Measurements from ENCODE around the gene LRRFIP1.
"Not testable (repeated sequence)": the region's sequence is repeated elsewhere in the genome, so short reads cannot be mapped to it uniquely, and the experiment has no call there.

The LRRFIP1 gene

DNA sequence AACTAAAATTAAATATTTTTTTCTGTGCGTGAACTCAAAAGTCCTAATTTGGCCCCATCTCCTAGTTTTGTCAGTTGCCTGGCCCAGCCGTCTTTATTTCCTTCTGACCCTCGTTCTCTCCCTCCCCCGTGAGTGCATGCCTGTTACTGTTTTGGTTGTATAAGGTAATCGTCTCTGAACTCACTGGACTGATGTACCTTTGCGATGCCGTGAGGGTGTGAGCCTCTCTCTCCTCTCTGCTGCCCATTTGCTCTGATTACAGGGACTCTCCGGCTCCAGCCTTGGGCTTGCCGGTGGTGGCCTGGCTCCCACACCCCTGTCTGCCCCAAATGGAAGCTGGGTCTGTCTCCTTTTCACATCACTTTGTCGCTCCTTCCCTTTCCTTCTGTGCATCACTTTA is 104.7 kb downstream of the LRRFIP1 start:
- DNase-seq, result no peak

DNA sequence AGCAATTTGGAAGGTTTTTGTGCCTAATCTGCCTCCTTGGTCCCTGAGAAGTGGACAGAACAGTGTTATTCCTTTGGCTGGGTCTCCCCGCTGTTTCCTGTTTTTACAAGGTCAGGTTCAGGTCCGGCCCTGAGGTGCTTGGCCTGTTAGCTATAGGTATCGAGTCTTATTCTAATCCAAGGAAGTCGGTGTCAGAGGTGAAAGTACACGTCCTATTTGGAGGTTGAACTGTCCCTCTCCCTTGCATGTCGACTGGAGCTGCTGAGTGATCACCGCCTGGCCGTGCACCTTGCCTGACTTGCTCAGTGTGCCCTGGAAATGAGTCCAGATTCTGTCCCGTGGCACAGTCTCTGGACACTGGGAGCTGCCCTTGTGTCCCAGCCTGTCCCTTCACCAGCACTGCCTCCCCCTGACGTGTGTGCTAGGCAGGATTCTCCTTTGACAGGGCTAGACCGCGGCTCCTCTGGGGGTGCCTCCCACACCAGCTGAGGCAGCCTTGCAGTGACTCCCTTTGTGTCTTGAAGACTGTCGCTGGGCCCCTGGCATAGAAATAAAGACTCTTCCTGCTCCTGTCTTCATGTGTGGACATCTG is 105.5 kb downstream of the LRRFIP1 start:
- no peak for DNase-seq

DNA sequence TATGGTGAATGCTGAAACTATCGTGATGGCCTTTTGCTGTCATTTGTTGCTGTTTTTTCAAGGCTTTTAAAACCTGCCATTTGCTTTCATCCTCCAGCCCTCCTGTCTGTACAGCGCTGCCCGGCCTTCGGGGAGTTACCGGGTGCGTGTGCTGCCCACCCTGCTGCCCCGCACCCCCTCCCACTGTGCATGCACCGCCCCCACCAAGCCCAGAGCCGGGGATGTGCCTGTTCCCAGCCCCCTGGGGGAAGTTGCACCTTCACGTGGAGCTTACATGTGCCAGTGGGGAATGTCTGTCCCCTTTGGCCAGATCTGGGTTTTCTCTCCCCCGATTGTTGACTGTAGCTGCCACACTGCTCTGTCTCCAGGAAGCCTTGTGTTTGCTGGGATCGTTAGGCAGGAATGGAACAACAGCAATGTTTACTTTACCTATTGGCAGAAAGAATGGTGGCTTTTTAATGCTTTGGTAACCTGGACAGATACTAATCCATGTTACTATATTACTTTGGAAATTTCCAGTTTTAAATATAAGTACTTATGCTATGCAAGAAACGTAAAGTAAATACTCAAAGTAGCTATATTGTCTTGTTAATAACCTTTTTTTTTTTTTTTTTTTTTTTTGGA is 106.4 kb downstream of the LRRFIP1 start:
- DNase-seq, result no peak

DNA sequence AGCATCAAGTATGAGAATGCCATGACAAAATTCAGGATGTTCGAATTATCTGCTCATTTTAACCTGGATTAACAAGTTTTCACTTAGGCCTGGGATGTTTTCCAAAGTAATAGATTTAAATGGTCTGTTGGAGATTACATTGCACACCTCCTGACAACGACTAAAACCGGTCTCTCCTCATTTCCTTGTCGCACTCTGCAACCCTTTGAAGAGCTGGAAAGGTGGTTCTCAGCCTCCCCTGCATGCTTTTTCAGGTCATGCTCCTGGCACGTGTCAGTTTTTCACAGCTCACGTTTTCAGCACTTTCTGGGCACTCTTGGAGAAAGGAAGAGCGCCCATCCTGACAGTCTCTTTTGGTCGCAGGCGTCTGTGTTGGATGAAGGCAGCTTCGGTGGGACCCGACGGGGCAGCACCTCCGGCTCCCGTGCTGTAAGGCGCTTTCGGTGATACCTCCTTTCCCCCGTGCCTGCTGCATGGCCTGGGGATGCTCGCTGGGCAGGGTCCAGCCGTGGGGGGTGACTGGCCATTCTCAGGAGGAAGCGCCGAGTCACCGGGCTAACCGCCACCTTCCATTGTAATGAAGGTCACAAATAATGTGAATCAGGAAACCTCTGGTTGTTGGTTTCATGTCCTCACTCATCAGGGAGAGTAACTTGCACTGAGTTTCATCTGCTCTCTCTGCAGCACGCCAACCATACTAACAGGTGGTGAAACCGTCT is 107.7 kb downstream of the LRRFIP1 start:
- DNase-seq, result no peak

DNA sequence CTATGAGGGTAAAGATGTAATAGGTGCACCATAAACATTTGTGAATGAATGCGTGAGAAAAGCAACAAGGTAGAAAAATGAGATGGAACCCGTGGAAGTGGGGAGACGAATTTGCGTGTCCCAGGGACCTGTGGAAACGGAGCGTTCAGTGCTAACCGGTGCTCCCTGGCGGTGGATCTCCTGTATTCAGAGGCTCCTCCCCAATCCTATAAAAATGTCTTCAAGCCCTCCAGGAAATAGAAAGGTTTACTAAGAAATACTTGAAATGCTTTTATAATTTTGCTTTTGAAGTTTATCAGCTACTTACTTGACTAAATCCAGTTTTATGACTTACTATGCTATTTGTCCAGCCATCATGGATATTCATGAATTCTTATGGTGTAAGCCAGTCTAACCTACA is 108.4 kb downstream of the LRRFIP1 start:
- DNase-seq, result no peak

DNA sequence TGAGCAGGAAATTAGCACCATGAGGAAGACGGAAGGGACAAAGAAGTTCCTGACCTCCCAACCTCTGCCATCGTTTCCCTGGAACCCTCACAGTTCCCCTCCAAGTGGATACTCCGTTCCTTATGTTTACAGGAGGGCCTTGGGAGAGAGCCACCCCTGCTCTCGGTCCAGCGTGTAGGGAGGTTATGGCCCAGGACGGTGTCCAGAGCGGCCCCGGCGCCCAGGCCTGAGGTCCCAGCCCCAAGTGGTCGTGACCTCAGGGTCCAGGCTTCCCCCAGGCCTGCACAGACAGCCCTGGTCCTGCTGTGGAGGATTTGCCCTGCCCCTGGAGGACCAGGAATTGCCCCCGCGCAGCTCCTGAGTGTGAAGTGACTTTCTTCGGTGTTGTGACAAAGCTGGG is 109.4 kb downstream of the LRRFIP1 start:
- DNase-seq, result no peak

DNA sequence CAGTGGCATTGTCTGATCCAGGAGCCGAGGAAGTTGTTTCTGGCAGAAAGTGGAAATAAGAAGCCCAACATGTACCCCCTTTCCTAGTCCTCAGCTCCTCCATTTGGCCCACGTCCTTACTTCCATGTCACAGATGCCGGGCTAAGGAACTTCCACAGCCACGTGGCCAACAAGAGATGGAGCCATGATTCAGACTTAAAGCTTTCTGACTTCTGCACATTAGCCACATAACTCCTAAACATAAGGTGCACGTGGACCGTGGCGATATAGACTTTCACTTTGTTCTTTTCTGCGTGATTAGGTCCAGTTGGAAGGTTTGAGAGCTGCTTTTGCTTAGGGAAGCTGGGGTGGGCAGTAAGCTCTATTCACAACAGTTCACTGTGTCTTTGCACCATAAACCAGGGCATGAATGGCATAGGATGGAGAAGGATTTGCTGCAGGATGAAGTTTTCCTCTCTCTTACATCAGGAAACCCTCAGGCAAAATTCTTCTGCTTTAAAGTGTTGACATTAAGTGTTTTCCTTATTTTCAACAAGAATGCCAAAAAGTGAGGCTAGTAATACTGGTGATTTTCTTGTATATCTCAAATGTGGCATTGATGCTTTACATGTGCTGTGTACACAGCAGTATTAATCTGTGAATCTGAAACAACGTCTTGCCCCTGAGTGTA is 109.9 kb downstream of the LRRFIP1 start:
- DNase-seq, result no peak

DNA sequence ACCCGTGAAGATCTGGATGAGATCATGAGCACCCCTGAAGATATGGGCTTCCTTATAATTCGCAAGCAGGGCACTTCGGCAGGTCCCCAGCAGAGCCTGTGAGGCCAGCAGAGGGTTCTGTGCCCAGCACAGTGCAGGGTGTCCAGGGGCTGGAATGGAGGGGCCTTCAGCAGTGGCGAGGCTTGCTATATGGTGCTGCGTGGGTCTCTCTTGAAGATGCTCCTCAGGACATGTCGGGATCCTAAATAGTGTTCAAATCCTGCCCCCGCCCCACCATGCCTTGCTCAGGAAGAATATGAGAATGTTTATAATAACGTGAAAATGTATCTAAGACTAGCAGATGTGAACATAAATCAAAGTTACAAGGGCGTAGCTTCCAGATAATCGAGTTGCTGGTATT is 110.9 kb downstream of the LRRFIP1 start:
- no peak for DNase-seq

DNA sequence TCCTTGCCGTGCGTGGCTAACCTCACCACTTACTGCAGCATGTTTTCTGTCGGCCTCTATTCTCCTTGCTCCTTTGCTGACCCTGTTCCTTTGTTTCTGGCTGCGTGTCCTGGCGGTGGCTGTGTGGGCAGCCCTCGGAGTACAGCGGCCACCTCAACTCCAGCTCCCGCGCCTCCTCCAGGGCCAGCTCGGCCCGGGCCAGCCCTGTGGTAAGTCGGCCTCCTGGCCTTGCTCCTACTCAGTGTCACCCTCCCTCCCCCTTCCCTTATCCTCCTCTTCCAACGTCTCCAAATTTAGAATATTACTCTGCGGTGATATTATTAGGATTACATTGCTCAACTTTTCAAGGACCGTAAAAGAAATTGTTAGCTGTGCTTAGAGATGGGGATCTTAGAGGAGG is 111.7 kb downstream of the LRRFIP1 start:
- DNase-seq, result no peak

DNA sequence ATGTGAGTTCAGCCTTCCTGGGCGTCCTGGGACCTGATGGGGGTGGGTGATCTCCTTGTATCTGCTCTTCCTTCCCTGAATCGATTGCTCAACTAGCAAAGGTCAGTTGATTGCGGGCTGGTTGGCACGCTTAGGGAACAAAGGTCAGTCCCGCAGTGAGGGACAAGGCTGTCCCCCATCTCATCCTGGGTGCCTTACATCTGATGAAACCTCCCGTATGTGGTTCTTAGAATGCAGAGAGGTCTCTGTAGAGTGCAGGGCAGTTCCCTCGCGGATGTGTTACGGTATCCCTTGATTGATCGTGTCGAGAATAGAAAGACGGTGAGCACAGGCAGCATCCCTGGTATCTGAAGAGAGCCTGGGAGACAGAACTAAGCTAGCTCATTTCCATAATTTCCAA is 114.8 kb downstream of the LRRFIP1 start:
- no peak for DNase-seq

DNA sequence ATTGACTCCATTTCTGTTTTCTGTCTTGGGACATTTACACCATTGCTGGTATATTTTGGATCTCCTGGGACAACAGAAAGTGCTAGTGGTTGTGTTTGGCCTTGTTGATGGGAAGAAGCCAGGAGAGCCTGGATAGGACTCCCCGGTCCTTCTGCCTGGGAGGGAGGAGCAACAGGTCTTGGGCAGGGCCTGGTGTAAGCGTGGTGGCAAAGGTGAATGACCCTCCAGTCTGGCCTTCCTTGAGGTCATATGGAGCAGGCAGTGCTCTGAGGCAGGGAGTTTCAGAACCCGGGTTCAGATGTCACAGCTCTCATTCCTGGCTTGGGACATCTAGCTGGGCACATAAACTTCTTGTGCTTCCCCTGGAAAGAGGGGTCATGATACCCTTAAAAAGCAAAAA is 115.2 kb downstream of the LRRFIP1 start:
- no peak for DNase-seq

DNA sequence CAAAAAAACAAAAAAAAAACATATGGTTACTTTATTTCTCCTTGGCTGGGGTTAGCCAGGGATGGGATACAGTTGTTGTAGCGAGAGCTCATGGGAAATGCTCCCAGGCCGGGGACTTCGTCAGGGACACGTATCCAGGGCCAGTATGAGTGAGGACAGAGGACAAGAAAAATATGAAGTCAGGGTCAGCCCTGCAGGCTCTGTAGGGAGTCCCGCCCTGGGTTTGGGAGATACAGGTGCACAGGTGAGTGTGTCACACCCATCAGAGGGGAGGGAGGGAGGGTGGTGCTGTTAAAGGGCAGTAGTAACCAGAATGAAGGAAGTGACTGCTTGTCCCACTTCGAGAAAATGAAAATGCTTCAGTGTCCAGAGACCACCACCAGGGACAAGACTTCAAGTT is 115.6 kb downstream of the LRRFIP1 start:
- DNase-seq, result no peak

DNA sequence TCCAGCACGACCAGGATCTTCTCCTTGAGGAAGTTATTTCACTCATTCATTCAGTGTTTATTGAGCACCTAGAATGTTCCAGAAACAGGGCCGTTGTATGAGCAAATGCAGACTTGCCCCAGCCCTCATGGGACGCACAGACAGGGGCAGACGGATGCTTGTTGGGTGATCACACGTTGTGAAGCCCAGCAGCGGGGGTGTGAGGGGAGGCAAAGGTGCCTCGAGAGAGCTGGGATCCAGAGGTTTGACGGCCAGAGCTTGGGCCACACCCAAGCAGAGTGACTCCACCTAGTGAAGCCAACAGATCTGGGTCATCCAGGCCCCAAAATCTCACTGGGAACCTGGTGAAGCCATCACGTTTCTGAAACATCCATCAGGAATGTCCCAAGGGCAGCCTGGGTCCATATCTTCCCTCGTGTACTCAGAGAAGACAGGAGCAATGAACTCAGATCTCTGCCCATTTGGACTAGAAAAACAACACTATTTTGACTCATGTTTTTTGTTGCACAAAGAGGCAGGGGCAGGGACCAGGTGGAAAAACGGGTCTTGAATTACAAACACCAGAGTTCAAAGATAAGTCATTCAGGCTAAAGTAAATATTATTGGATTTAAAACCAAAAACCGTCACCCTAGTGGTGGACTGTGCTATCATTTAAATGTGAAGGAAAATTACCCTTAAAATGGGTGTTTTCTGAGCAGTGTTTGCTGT is 116.3 kb downstream of the LRRFIP1 start:
- DNase-seq, result no peak

DNA sequence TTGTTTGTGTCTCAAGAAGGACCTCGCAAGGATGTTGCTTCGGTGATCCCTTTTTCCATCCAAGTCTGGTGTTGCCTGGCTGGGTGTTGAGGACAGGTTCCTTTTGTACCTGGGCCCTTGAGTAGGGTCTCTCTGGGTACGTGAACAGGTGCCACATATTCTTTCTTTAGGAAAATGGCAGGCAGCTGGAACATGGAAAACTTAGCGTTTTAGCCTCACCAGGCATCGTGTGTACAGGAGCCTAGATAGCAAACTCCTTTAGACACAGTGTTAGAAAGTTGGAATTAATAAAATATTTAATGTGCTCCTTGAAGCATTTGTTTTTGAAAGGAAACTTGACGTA is 116.9 kb downstream of the LRRFIP1 start:
- DNase-seq, result no peak

DNA sequence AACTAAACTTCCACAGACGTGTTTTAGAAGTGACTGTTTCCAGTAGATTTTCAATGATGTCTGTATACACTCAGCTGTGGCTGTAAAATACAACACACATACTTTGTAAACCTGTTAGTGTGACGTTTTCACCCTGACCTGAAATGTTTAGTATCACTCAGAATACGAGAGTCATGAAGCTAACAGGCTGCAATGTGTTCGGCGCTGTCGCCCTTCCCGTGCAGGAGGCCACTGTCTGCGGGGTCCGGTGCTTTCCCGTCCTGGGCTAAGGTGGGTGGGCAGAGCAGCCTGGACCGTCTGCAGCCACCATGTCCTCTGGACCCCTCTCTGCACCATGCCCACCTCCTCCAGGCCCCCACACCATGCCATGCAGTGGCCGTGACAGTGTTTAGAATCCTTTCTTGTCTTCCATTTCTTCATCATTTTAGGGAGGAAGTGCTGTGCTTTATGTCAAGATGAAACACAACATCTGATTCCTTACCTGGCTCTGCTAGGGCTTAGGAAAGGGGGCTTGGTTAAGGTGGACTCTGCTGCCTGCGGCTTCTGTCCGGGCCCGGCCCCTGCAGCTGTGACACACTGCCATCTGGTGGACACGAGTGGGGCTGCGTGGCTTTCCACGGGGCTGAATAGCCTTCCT is 117.3 kb downstream of the LRRFIP1 start:
- peak; percentile 30 for DNase-seq

DNA sequence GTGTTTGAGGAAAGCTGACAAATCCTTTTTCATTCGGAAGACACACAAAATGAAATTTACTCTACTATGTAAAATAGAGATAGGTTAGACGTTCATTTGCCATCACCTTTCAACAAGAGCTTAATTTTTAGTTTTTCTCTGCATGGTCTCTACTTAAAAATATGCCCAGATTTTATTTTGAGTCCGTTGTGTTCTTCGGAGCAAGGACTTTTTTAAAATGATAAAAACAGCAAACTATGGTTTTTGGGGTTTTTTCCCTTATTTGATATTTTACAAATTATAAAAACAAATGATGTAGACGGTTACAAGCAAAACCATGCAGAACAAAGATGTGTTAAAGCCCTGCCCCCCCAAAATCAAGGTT is 117.8 kb downstream of the LRRFIP1 start:
- DNase-seq, result no peak

DNA sequence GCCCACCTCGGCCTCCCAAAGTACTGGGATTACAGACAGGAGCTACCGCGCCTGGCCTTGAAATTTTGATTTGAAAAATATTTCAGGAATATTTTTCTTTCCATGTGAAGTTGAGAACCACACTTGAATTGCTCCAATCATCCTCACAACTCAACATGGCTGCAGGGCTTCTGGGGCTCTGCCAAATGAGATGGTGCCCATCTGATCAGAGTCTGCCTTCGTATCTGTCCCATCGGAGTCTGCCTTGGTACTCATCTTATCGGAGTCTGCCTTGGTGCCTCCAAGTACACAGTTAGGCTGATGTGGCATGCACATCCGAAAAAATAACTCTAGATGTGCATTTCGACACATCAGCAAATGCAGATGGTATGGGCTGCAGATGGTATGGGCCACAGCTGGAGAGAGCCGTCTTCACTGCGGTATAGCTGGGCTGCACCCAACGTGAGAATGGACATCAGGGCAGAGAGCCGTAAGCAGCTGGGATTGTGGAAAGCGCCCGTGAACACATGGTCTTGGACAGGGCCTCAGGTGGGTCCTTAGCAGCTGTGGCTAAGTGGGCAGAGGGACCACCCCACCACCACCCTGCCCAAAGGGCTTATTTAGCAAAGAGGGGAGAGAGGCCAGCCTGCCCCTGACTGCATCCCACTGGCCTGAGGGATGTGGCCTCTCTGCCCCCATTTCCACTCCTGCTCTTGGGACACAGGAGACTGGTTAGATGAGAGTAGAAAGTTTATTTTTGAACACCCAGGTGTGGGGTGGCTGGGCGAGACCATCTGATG is 119.1 kb downstream of the LRRFIP1 start:
- DNase-seq, result no peak

DNA sequence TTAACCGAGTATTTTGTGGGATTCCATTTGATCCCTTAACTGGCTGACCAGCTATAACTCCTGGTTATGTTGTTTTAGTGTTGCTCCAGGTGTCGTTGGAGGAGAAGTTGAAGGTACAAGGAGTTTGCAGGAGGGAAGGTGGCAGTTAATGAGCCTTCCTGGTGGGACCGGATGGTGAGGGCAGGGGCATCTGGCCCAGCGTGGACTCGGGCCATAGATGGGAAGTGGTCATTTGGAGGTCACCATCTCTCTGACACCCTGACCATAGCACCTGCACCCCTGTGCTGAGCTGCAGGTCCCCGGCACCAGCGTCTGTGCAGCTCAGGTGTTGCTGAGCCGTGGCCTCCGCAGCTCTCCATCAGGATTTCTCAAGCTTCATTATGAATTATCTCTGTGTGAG is 119.8 kb downstream of the LRRFIP1 start:
- no peak for DNase-seq

DNA sequence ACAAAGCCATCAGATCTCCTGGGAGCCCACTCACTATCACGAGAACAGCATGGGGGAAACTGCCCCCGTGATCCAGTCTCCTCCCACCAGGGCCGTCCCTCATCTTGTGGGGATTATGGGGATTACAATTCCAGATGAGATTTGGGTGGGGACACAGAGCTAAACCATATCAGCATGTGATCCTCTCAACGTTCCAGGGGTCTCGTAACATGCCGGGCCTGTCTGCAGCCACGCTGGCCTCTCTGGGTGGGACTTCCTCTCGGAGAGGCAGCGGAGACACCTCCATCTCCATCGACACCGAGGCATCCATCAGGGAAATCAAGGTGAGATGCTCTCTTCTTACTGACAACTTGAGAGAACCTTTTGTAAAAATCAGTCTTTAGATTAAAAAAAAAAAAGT is 121.6 kb downstream of the LRRFIP1 start:
- DNase-seq, result no peak

DNA sequence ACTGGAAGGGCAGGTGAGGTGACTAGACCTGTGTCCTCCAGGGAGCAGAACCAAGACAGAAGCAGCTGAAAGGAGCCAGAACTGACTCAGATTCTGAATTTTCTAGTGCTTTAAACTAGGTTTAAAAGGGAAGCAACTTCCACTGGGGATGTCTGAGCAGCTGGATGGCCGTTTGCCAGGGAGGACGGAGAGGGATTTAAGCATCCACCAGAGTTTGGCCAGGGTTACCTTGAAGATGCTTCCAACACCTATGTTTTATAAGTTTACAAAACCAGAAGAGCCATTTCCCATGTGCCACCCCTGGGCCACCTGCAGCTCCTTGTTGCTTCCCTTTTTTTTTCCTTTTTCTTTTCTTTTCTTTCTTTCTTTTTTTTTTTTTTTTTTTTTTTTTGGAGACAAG is 122.6 kb downstream of the LRRFIP1 start:
- DNase-seq, result no peak

DNA sequence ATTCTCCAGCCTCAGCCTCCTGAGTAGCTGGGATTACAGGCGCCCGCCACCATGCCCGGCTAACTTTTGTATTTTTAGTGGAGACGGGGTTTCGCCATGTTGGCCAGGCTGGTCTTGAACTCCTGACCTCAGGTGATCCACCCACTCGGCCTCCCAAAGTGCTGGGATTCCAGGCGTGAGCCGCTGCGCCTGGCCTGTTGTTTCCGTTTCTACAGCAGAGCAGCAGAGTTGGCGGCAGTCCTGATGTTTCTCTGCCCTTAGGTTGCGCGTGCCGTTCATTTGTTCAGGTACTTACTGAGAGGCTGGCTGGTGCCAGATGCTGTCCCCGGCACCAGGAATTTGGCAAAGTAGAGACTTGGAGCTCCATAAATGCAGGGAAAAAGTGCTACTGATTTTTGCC is 123.1 kb downstream of the LRRFIP1 start:
- not testable (repeated sequence) for DNase-seq

DNA sequence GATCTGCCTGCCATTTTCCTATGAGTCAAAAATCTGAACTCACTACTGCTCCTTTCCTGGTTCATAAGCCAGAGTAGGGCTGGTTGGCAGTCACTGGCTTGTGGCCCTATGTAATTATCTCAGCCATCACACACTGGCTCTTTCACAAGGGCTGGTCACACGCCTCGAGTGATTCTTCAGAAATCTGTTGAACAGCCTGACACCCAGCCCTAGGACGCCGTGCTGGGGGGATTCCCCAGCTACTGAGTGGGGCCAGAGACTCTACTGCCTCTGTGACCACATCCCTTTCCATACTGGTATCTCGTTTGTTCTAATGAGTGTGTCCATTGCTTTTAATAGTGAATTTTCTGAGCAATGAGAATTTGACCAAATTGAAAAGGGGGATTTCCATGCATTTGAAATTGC is 125.4 kb downstream of the LRRFIP1 start:
- peak; percentile 79 for DNase-seq
